ENCODE results near the gene RELN.

DNA sequence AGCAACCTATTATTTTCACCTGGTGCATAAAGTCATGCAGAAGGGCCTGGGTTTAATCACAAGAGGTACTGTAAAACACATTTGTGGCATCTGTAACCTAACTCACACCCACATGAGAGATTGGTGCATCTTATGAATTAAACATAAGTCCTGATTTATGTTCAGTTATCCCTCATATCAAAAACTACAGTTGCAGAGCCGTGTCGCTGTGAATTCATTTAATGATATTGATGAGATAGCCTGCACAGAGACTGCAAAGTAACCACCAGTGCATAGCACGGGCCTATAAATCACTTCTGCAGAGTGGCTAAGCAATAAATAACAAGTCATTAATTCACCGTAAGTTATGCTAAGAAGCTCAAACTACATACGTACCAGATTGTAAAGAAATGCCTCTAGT is 178.2 kb downstream of the RELN start:
- TF ChIP-seq, protein P1, sequence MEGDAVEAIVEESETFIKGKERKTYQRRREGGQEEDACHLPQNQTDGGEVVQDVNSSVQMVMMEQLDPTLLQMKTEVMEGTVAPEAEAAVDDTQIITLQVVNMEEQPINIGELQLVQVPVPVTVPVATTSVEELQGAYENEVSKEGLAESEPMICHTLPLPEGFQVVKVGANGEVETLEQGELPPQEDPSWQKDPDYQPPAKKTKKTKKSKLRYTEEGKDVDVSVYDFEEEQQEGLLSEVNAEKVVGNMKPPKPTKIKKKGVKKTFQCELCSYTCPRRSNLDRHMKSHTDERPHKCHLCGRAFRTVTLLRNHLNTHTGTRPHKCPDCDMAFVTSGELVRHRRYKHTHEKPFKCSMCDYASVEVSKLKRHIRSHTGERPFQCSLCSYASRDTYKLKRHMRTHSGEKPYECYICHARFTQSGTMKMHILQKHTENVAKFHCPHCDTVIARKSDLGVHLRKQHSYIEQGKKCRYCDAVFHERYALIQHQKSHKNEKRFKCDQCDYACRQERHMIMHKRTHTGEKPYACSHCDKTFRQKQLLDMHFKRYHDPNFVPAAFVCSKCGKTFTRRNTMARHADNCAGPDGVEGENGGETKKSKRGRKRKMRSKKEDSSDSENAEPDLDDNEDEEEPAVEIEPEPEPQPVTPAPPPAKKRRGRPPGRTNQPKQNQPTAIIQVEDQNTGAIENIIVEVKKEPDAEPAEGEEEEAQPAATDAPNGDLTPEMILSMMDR (optimal IDR thresholded peaks at IDR 0.05 in 1 of 3, IDR thresholded peaks at IDR 0.05 in 1 of 3, conservative IDR thresholded peaks at IDR 0.05 in 1 of 3; ENCODE audit: extremely low read depth in 1 of 3, insufficient read depth in 2 of 3, low read length in 3 of 3), result no peak
- TF ChIP-seq EZH2 (IDR thresholded peaks at IDR 0.05; ENCODE audit: low read length), result no peak

Data from keratinocyte (primary cell).